CD4-positive, alpha-beta T cell treated with Interleukin-15 for 4 hours (primary cell): ENCODE results near the gene ACAN.
A peak's percentile ranks its signal among the peaks of the same experiment; 100 is the strongest.

ENCODE experiments used
- DNase-seq: peaks from one replicate; pipeline ENCODE4 v3.0.0-alpha.2; 2020; ENCODE audit warnings: low spot score

Gene ACAN

DNA sequence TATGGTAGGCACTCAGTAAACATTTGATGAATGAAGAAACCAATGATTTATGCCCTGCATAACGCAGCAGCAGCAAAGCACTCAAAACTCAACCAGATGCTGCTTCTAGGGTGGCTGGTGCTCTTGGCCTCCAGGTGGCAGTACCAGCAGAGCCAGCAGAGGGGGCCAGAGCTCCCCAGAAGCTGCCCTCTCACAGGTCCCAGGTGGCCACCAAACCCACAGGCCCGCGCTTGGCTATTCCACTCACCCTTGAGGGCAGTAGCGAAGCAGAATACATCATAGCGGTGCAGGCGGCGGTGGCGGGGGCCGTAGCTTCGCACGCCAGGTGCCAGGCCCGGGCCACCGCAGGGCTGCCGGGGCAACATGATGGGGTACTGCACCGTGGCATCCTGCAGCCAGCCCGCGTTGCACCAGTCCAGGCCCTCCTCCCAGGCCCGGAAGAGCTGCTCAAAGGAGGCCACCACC is 75.5 kb downstream of the ACAN start:
- DNase-seq, result no peak

GRCh38 chr15:88880944-88881740 is 77.9 kb downstream of the ACAN start:
- DNase-seq, result no peak

DNA sequence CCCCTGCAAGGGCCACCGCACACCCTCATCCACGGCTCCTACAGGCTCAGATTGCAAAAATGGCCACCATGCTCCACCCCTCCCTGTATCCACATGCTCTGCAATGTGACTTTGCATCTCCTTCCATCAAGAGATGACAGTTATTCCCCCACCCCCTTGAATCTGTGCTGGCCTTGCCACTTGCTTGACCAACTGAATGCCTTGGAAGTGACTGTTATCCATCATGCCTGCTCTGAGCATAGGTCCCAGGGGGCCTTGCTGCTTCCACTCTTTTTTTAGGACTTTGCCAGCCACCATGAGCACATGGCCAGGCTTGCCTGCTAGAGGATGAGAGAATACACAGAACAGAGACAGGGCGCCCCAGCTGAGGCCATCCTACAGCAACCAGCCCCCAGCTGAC is 78.5 kb downstream of the ACAN start:
- DNase-seq, result no peak

DNA sequence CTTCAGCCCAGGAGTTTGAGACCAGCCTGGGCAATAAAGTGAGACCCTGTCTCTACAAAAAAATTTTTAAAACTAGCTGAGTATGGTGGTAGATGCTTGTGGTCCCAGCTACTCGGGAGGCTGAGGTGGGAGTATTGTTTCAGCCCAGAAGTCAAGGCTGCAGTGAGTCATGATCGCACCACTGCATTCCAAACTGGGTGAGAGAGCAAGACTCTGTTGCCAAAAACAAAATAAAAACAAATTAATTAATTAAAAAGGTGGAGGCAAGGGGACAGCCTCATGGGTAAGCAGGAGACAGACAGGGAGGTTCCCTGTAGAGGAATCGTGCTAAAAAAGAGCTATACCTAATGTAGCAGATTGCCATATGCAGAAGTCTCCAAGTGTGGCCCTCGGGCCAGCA is 79.5 kb downstream of the ACAN start:
- DNase-seq, result no peak

- no peak for DNase-seq
These were observed 83.9 kb downstream of the ACAN start for GRCh38 chr15:88887068-88887580.

DNA sequence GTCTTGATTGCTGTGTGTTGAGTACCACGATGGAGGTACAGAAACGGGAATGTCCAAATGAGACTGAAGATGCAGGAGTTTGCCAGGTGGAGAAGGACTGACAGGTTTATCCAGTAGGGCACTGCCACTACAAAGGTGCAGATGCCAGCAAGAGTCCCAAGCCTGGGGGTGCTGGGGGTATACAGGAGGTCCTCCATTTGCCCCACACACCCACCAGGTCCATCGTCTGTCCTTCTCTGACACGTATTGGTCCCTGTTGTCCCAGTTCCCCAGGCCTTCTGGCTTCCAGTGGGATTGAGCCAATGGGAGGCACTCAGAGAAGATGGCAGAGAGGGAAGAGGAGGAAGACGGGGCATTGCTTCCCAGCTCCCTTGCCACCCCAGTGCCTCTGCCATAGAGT is 85.5 kb downstream of the ACAN start:
- no peak for DNase-seq

DNA sequence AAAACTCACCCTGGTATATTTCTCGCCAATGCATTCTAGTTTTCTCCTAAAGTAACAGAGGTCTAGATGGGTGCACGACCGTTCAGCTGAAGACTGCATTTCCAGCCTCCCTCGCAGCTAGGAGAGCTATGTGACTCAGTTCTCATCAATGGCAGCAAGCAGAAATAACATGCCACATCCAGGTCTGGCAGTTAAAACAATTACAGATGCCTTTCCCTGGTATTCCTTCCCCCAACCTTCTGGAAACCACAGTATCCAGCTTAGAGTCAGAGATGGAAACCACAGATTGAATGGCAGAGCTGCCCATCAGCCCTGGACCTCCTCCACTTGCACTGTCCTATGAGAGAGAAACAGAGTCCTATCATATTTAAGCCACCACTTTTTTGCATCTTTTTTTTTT is 87.3 kb downstream of the ACAN start:
- DNase-seq, result no peak

DNA sequence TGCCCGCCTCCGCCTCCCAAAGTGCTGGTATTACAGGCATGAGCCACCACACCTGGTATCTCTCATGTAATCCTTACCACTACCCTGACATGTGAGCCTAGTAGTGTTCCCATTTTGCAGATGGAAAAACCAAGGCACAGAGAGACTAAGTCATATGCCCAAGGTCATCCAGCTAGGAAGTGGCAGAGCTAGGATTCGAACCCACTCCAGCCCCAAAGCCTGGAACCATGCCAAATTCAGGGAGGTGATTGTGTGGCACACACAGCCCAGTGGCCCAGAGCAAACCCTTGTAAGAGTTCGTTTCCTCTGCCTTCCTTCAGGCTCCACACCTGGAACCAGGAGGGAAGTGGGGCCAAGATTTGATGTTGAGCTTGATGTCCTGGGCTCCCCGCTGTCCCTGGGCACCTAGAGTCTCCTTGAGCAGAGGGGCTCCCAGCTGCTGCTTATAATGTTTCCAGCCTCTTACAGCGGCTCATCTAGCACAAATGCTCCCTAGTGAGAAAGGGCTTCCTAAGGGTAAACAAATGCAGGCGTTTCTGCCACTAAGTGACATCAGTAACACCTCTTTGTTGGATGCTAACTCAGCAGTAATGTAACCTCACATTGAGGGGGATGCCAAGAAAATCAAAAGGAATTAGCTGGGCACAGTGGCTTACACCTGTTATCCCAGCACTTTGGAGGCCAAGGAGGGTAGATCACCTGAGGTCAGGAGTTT is 88.5 kb downstream of the ACAN start:
- no peak for DNase-seq

DNA sequence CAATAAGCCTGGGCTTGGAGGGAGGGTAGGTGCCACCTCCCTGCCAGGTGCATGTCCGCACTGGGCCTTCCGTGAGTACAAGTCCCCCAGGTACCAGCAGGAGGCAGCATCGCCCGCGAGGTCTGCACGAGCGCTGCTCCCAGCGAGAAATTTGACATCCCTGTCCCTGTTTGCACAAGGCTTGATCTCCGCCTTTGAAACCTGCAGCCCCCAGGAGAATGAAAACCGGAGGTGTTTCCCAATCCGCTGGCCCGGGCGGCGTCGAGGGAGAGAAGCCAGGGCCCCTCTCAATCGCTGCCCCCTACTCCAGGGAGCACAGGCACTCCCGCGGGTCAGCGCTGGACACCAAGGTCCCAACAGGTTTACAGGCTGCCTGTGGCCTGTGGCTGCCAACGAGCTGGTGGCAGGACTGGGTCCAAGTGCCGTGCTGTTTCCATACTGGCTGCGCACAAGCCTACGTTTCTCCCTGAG is 91.1 kb downstream of the ACAN start:
- DNase-seq, result peak; percentile 86

DNA sequence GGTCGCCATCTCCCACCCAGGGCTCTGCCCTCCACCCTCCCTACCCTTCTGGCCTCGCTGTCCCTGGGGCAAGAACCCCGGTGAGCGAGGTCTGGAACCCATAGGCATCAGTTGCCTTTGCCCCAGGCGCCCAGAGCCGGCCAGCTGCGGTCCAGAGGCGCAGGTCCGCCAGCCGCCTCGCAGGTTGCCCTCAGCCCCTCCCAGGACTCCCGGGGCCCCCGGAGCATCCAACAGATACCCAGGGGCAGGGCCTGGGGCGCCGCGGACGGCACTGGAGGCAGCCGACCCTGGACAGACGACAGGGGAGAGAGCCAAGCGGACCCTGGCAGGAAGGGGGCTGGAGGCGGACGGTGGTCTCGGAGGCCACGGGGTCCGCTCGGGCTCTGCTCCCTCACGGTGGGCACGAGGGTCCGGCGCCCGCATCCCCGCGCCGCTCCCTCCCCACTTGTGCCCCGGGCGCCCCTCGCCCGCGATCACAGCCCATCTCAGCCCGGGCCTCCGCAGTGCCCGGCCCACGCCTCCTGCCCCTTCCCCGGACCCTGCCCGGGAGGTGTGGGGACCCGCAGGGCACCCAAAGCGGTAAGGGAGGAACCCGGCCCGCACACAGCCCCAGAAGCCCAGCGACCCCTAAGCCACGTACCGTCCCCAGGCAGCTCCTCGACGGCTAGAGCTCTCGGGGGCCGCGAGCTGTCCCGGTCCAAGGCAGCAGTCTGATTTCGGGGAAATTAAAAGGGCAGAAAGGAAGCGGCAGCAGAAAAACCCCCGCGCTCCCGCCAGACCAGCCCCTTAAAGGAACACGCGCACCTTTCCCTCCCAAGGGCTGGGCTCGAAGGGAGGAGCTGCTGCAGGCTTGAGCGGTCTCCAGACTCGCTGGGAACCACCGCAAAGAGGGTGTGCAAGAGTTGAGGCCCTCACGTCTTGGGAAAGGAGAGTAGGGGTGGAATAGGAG is 91.9 kb downstream of the ACAN start, which contains the start of gene HAPLN3:
Gene HAPLN3, minus strand, starts transcription at position 726 of the 949 bp plus-strand sequence. CDS start 8,246 bp downstream, outside the sequence.
- peak; percentile 57 for DNase-seq

DNA sequence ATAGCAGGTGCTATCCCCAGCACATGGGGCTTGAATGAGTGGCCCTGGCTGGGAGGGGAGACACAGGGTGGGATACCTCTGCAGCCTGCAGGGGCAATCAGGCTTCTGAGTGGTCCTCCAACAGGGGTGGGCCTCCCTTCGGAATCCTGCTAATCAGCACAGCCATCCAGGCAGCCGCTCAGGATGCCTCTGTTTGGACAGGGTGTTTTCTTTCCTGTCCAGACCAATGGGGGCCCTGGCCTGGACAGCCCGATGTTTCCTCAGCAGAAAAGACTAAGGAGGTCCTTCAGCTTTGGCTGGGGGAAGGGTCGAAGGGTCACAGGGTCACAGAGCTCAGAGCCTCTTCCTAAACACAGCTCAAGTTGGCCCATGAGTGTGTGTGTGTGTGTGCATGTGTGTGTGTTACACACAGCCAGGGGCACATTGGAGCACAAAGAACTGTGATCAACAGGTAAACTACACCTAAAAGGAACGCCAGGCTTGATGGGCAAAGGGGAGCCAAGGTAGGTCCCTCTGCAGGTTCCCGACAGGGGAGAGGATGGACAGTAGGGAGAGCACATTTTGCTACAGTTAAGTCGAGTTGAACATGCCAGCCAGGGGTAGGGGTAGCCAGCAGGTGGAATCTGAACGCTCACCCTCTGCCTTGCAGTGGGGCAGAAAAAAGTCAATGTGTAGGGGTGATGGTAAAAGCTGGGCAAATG is 93.2 kb downstream of the ACAN start:
- no peak for DNase-seq

DNA sequence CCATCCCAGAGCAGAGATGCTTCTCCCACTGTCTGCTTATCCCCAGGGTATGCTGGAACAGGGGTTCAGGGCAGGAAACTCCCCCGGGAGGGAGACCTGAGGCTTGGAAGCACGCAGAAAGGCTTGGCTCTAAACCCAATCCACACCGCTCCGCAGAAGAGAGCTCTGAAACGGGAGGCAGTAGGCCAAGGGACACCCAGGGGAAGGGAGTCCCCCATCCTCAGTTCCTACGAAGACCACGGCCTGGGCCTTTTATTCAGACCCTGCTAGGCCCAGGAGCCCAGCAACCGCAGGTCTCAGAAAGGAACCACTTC is 93.9 kb downstream of the ACAN start:
- no peak for DNase-seq

GRCh38 chr15:88897456-88898194 is 94.4 kb downstream of the ACAN start:
- peak; percentile 82 for DNase-seq

GRCh38 chr15:88898736-88899135 is 95.5 kb downstream of the ACAN start:
- no peak for DNase-seq

DNA sequence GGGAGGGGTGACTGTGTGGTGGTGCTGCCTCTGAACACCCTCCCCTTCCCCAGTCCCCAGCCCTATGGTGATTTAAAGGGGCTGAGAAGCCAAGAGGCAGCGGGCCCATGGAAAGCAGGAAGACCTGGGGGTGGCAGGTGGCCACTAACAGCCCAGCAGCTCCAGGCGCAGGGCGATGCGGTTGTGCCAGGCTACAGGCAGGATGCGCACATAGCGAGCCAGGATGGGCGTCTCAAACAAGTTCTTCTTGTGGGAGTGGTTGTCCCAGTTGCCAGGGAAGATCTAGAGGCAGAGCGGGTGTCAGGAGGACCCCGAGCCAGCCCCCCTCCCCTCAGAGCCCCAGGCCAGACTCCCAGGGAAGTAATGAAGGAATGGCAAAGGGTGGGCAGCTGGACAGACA is 96.0 kb downstream of the ACAN start:
- no peak for DNase-seq

GRCh38 chr15:88900309-88900981 is 97.2 kb downstream of the ACAN start:
- no peak for DNase-seq

- no peak for DNase-seq
These were observed 97.8 kb downstream of the ACAN start for GRCh38 chr15:88900982-88901418.

- no peak for DNase-seq
These were observed 98.4 kb downstream of the ACAN start for GRCh38 chr15:88901508-88902220.

GRCh38 chr15:88902221-88902835 is 99.1 kb downstream of the ACAN start:
- no peak for DNase-seq
